Measurements from ENCODE around the gene ATOSA. TPM values are rescaled to one million over a fixed set of nuclear protein-coding genes. Genes with fewer than 3 reads are reported as not detected.

ATOSA gene, protein sequence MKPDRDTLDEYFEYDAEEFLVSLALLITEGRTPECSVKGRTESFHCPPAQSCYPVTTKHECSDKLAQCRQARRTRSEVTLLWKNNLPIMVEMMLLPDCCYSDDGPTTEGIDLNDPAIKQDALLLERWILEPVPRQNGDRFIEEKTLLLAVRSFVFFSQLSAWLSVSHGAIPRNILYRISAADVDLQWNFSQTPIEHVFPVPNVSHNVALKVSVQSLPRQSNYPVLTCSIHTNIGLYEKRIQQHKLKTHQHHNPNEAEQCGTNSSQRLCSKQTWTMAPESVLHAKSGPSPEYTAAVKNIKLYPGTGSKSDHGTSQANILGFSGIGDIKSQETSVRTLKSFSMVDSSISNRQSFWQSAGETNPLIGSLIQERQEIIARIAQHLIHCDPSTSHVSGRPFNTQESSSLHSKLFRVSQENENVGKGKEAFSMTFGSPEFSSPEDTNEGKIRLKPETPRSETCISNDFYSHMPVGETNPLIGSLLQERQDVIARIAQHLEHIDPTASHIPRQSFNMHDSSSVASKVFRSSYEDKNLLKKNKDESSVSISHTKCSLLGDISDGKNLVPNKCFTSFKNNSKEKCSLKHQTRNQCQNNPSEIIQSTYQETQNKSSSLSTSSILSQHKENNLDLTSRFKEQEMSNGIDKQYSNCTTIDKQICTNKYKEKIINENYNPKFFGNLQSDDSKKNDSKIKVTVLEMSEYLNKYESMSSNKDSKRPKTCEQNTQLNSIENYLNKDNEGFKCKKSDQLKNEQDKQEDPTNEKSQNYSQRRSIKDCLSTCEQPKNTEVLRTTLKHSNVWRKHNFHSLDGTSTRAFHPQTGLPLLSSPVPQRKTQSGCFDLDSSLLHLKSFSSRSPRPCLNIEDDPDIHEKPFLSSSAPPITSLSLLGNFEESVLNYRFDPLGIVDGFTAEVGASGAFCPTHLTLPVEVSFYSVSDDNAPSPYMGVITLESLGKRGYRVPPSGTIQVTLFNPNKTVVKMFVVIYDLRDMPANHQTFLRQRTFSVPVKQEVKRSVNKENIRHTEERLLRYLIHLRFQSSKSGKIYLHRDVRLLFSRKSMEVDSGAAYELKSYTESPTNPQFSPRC
- total RNA-seq, result 44.3 TPM

GRCh38 chr15:52679232-52680040, at the start of gene ATOSA:
Gene ATOSA, minus strand, starts transcription at chr15:52679388. Its CDS starts 1,367 bp downstream, at chr15:52678021.
- peak; percentile 96 for DNase-seq

DNA sequence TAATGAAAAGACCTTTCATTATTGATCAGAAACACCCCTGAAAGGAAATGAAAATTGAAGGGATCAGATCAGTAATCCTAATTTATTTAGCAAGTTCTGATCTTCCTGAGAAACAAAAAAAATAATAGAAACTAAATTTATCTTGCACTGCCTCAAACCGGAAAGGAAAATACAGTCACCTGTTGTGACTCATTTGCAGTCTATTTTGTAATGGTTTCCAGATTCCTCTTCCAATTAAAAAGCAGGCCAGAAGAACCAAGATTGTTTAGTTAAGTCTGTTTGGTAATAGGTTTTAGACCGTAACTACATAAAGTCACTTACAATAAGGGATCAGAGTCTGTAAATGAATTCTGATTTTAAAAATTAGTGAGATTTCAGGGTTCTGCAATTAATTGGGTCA, 49.7 kb upstream of the ATOSA start:
- peak; percentile 27 for DNase-seq

DNA sequence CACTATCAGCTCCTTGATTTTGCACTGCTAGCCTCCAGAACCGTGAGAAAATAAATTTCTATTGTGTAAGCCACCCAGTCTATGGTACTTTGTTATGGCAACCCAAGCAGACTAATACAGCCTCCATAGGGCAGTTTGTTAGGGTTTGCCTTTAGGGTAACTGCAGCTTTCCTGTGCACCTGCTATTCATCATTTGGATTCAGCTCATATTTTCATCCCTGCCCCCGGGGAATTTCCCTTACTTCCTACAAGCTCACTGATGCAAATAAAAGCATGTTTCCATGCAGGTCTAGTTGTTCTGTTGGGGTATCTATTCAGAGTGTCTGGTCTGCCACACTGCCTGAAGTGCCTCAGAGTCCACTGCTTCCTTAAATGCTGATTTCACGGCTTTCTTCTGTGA, 48.6 kb upstream of the ATOSA start:
- DNase-seq, result no peak

GRCh38 chr15:52726195-52726594, 47.0 kb upstream of the ATOSA start:
- no peak for DNase-seq

DNA sequence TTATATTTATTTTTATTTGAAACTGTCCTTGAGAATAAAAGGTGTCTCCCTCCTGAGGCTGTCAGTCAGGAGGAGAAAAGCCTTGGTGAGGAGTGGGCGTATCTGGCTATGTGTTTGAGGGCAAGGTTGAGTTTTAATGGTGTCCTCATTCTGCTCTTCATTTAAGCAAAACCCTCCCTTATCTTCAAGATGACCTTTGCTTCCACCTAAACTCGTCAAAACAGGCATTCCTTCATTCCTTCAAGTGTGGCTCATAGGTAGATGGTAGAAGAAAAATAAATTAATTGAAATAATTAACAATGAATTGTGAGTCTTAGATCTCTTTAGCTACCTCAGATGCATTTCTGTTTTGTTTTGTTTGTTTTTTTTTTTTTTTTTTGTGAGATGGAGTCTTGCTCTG, 39.4 kb upstream of the ATOSA start:
- no peak for DNase-seq

DNA sequence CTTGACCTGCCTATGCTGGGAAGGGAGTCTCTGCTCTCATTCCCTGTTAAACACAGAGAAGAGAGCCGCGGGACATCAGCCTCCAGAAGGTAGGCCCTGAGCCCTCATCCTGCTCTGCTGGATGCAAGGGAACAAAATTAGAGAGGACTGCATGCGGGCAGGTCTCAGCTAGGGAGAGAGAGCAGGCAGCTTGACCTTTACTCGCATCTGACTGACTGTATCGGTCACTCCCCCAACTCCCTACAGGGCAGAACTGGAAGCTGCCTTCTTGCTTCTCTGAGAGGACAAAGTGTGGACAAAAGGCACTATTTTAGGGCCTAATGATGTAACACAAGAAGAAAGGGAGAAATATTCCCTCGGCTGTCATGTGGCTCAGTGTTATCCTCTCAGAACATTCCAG, 38.7 kb upstream of the ATOSA start:
- DNase-seq, result no peak

- DNase-seq, result no peak
Observed at GRCh38 chr15:52717481-52717880, 38.3 kb upstream of the ATOSA start.

DNA sequence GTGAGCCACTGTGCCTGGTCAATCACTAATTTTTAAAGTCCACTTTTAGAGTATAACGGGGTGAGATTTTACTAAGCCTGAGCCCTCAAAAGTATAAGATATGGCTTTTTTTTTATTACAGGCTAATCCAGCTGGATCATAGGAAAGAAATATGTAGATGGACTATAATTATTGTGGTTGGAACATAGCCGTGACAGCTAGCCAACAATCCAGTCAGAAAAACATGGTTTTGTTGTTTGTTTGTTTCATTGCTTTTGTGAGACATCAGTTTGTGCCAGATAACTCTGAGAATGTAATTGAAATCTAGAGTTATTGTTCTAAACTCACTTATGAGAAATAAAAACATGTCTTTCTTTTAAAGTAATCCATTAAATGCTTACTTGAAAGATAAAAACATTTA, 37.3 kb upstream of the ATOSA start:
- DNase-seq, result no peak

DNA sequence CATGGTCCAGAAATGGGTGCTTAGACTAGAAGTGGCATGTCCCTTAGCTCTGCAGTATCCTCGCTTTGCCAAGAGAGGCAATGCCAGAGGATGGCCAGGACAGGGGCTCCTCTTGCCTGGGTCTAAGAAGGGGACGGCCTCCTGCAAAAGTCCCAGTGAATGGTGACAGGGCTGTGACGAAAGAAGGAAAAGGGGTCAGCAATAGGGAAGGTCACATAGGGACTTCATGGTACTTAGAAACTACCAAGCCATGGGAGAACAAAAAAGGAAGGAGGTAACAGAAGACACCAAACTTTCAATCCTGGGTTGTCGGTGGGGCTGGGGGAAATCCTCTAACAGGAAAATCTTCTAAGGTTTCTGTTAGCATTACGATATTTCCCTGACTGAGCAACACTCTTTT, 36.2 kb upstream of the ATOSA start:
- DNase-seq, result no peak

DNA sequence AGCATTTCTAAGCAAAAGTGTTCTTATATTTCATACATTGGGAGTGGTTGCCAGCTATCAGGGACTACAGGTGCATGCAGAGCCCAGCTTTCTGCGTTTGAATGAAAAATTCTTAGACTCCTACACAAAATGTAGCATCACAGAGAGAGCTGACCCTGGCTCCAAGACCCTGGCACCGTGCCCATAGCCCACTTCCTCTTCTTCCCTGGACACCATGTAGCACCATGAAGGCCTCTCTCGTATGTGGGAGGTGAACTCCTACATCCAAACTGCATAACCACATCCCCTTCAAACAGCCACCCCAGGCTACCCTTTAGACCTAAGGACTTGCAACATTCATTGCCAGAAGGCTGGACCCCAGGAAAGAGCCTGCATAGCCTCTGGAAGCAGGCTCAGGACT, 35.8 kb upstream of the ATOSA start:
- DNase-seq, result no peak

- no peak for DNase-seq
Observed at GRCh38 chr15:52710708-52711389, 31.7 kb upstream of the ATOSA start.

DNA sequence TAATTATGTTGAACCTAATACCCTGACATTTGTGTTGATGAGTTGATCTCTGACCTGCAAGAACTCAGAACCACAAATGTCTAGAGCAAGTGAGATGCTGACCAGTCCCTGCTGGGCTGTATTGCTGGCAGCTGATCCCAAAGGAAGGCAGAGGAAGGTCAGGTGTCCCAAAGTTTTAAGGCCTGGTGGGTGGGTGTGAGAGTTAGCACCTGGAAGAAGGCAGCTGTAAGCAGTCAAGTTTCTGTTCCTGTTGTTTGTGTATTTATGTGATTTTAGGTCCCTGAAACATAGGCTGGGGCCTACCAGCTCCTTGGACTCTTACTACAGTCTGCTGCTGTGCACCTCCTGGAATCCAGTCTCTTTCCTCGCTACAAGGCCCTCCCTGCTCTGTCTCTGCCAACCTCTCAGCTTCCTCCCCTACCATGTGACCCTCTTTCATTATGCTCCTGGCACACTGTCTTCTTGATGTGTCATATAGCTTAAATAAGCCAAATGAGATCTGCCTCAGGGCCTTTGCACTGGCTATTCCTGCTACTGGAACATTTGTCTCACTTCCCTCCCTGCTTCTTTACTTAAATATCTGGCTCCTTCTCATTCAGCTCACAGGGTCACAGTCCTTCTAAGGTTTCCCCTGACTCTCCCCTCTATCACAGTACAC, 31.0 kb upstream of the ATOSA start:
- DNase-seq, result no peak

GRCh38 chr15:52709187-52709981, 30.2 kb upstream of the ATOSA start:
- no peak for DNase-seq

DNA sequence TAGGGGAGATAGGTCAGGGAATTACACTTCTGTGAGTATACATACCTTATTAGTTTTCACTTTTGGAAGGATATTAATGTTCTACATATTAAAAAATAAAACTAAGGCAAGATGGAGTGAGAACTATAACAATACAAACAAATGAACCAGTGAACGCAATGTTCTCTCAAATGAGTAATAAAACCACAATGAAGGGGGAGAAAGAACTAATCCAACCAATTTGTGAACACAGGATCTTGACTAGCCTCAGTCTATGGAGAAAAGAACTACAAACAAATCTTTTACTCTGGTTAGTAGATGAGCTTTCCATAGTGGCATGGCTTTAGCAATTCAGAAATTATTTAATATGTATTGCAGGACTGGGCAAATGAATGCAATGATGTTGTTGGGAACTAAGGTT, 26.9 kb upstream of the ATOSA start:
- DNase-seq, result no peak

- no peak for DNase-seq
Observed at GRCh38 chr15:52702390-52702789, 23.2 kb upstream of the ATOSA start.

DNA sequence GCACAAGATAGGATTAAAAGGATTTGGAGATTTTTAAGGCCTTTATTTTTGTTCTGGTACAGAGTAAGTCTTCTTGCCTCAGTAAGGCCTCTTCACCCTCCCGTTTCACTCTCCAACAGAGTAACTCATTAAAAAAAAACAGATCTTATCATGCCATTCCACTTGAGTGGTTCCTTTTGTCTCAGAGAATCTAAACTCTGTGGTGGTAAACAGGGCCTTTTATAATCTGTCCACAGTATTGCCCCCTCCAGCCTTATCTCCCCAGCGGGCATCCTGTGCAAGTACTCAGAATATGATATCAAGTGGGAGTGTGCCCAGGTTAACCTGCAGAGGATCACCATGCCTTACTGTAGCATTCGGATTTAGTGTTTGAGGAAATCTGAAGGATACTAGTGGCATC, 20.3 kb upstream of the ATOSA start:
- DNase-seq, result no peak

DNA sequence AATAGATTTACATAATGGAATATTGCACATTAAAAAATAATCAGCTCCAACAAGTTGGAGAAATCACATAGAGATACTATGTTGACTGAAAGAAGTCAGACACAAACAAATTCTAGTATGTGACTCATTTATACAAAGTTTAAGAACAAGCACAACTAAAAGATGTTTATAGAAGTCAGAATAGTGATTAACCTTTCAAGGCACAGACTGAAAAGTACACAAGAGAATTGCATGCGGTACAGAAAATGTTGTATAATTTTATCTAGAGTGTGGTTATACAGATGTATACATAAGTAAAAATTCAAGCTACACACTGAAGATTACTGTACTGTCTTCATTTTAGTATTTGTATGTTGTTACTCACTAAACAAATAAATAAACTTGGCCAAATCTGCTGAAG, 19.3 kb upstream of the ATOSA start:
- DNase-seq, result no peak

DNA sequence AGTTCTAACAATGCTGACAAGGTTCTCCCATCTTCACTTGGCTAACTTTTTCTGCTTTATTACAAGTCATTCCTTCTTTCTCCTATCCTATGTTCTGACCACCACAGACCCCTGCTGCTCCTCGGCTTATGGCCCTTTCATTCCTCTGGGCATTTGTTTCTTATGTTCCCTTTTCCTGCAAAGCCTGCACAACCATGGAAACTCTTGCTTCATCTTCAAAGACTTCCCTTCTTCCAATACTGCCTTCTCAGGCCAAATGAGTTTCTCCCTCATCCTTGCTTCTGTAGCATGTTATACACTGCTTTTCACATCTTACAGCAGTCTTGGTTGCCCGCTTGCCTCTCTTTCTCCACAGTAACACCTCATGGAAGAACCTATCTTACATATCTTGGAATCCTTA, 17.9 kb upstream of the ATOSA start:
- DNase-seq, result no peak

DNA sequence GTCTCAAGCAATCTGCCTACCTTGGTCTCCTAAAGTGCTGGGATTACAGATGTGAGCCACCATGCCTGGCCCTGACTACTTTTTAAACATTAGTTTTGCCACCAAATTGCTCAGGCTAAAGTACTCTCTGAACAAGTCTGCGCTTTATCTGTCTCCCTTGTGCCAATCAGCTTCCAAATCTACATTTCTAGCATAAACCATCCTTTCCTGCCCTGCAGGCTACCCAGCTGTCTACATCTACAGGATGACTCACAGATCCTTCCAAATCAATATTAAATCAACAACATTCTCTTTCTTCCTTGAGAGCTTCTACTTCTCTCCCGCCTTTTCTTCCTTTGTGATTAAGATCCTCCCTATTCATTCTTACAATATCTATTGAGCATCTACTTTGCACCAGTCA, 16.0 kb upstream of the ATOSA start:
- DNase-seq, result no peak

GRCh38 chr15:52689562-52689961, 10.4 kb upstream of the ATOSA start:
- DNase-seq, result no peak

Measured in tongue (tissue), 2 donors.